ENCODE data around the gene CTBP2. TPM values are rescaled to one million over a fixed set of nuclear protein-coding genes. Genes with fewer than 3 reads are reported as not detected.

The CTBP2 gene
- total RNA-seq, 1 donor from 2014 or later = 123 TPM

GRCh38 chr10:125095228-125095627 is 65.1 kb downstream of the CTBP2 start:
- no peak for DNase-seq (ENCODE audit: low read depth)
- FAIRE-seq = peak; percentile 70
- peaks cover 10% of the 10 kb centered on the region for H3K36me3 ChIP-seq (ENCODE audit: control insufficient read depth, insufficient read depth, low read length)
- no peak for TF ChIP-seq CTCF (IDR thresholded peaks at IDR 0.05; ENCODE audit: insufficient read depth, low read length, severe bottlenecking)
- H3K4me3 ChIP-seq (ENCODE audit: low read depth, low read length) = no peak overlapping the region
- H3K27me3 ChIP-seq (ENCODE audit: control insufficient read depth, insufficient read depth, low read length) = no peaks in the 10 kb centered on the region

GRCh38 chr10:125094806-125095205 is 65.6 kb downstream of the CTBP2 start:
- FAIRE-seq (no peak), DNase-seq (ENCODE audit: low read depth) (no peak)
- Histone ChIP-seq H3K4me3 (ENCODE audit: low read depth, low read length) (no peak overlapping the region), H3K36me3 (ENCODE audit: control insufficient read depth, insufficient read depth, low read length) (peaks cover 10% of the 10 kb centered on the region), H3K27me3 (ENCODE audit: control insufficient read depth, insufficient read depth, low read length) (no peaks in the 10 kb centered on the region)
- TF ChIP-seq CTCF (IDR thresholded peaks at IDR 0.05; ENCODE audit: insufficient read depth, low read length, severe bottlenecking) = no peak

GRCh38 chr10:125093974-125094705 is 66.2 kb downstream of the CTBP2 start:
- DNase-seq (ENCODE audit: low read depth) (no peak), FAIRE-seq (peak; percentile 7)
- TF ChIP-seq CTCF (IDR thresholded peaks at IDR 0.05; ENCODE audit: insufficient read depth, low read length, severe bottlenecking) = no peak
- no peak overlapping the region for H3K4me3 ChIP-seq (ENCODE audit: low read depth, low read length)
- no peaks in the 10 kb centered on the region for H3K27me3 ChIP-seq (ENCODE audit: control insufficient read depth, insufficient read depth, low read length)
- peaks cover 10% of the 10 kb centered on the region for H3K36me3 ChIP-seq (ENCODE audit: control insufficient read depth, insufficient read depth, low read length)

- no peak for TF ChIP-seq CTCF (IDR thresholded peaks at IDR 0.05; ENCODE audit: insufficient read depth, low read length, severe bottlenecking)
- H3K27me3 ChIP-seq (ENCODE audit: control insufficient read depth, insufficient read depth, low read length) = no peaks in the 10 kb centered on the region
- DNase-seq (ENCODE audit: low read depth) (no peak), FAIRE-seq (no peak)
- H3K4me3 ChIP-seq (ENCODE audit: low read depth, low read length) = no peak overlapping the region
- peaks cover 10% of the 10 kb centered on the region for H3K36me3 ChIP-seq (ENCODE audit: control insufficient read depth, insufficient read depth, low read length)
These were observed 67.0 kb downstream of the CTBP2 start for GRCh38 chr10:125093199-125093973.

GRCh38 chr10:125092564-125093031 is 67.8 kb downstream of the CTBP2 start:
- no peaks in the 10 kb centered on the region for H3K27me3 ChIP-seq (ENCODE audit: control insufficient read depth, insufficient read depth, low read length)
- no peak overlapping the region for H3K4me3 ChIP-seq (ENCODE audit: low read depth, low read length)
- TF ChIP-seq CTCF (IDR thresholded peaks at IDR 0.05; ENCODE audit: insufficient read depth, low read length, severe bottlenecking) = no peak
- DNase-seq (ENCODE audit: low read depth) (no peak), FAIRE-seq (no peak)
- H3K36me3 ChIP-seq (ENCODE audit: control insufficient read depth, insufficient read depth, low read length) = peaks cover 10% of the 10 kb centered on the region
